Endodermal cell (in vitro differentiated cells): ENCODE measurements around the gene P2RY1. TPM values are rescaled to one million over a fixed set of nuclear protein-coding genes. Genes with fewer than 3 reads are reported as not detected.
"Not testable (repeated sequence)": the region's sequence is repeated elsewhere in the genome, so short reads cannot be mapped to it uniquely, and the experiment has no call there.

Experiments
- DNase-seq: peaks from one replicate; pipeline ENCODE4 v3.0.0-alpha.2; 2017
- H3K27ac ChIP-seq: 2 replicates; pipeline ENCODE4 v1.5.1; 2013; ENCODE audit warnings: mild to moderate bottlenecking, low read depth, low read length, moderate library complexity
- H3K27me3 ChIP-seq: 2 replicates; pipeline ENCODE4 v1.6.1; 2013; ENCODE audit warnings: mild to moderate bottlenecking, low read length, moderate library complexity; ENCODE audit not compliant: insufficient read depth, control insufficient read depth, poor library complexity, severe bottlenecking
- H3K36me3 ChIP-seq: 2 replicates; pipeline ENCODE4 v1.7.0; 2013; ENCODE audit warnings: mild to moderate bottlenecking, low read length, moderate library complexity; ENCODE audit not compliant: control insufficient read depth, insufficient read depth
- H3K4me1 ChIP-seq: one replicate; pipeline ENCODE4 v1.7.0; 2013; ENCODE audit warnings: low read length; ENCODE audit not compliant: control insufficient read depth, insufficient read depth
- H3K4me3 ChIP-seq: 2 replicates; pipeline ENCODE4 v1.5.1; 2013; ENCODE audit warnings: mild to moderate bottlenecking, low read length, moderate library complexity
- H3K9ac ChIP-seq: 2 replicates; pipeline ENCODE4 v1.6.1; 2013; ENCODE audit warnings: mild to moderate bottlenecking, low read length, moderate library complexity; ENCODE audit not compliant: poor library complexity, severe bottlenecking; ENCODE audit errors: extremely low read depth
- H3K9me3 ChIP-seq: 2 replicates; pipeline ENCODE4 v1.6.1; 2013; ENCODE audit warnings: mild to moderate bottlenecking, low read length, moderate library complexity; ENCODE audit not compliant: control insufficient read depth
- H3K27ac Mint-ChIP-seq: 2 replicates; pipeline ENCODE4 v1.8.0; 2020; ENCODE audit warnings: mixed read lengths
- H3K27me3 Mint-ChIP-seq: 2 replicates; pipeline ENCODE4 v1.8.0; 2021; ENCODE audit warnings: mild to moderate bottlenecking, mixed read lengths; ENCODE audit not compliant: insufficient read depth
- H3K36me3 Mint-ChIP-seq: 2 replicates; pipeline ENCODE4 v1.8.0; 2020; ENCODE audit warnings: low read depth, mixed read lengths
- H3K4me1 Mint-ChIP-seq: 2 replicates; pipeline ENCODE4 v1.8.0; 2020; ENCODE audit warnings: mixed read lengths
- H3K4me3 Mint-ChIP-seq: 2 replicates; pipeline ENCODE4 v1.8.0; 2020; ENCODE audit warnings: mild to moderate bottlenecking, moderate library complexity, mixed read lengths
- H3K9me3 Mint-ChIP-seq: 2 replicates; pipeline ENCODE4 v1.8.0; 2020; ENCODE audit warnings: mild to moderate bottlenecking, mixed read lengths
- CTCF ChIP-seq: fragments of 200-600 bp; sonication (generic); conservative IDR thresholded peaks from 2 replicates; pipeline ENCODE4 v1.5.0; 2021; ENCODE audit warnings: antibody characterized with exemption, mild to moderate bottlenecking
- WGBS, 2 experiments: methylation state at CpG; one replicate each; pipeline versions ENCODE4 v1.1.5 to v1.1.7; 2013; ENCODE audit warnings: missing lambda C conversion rate in 2 of 2, mixed read lengths in 1 of 2; ENCODE audit not compliant: insufficient coverage in 1 of 2, insufficient read length in 1 of 2; 5-methylcytosine and 5-hydroxymethylcytosine counted together
- total RNA-seq, 2 donors: library from RNA; stranded (reverse); fragmentation: NEBNext Ultra II Directional in 1 of 2; extraction: Animal tissue kit (Norgen Biotek cat#: 25700) in 1 of 2; gene quantifications; 2 replicates in 1 of 2; 3 replicates in 1 of 2; pipeline ENCODE4 v1.2.1, GENCODE V29; 2021

Gene P2RY1
- total RNA-seq, 2 donors from 2014 or later = 7.6 to 10.4 TPM

- no peaks in the 10 kb centered on the region for H3K9me3 Mint-ChIP-seq
- H3K4me3 Mint-ChIP-seq = no peak overlapping the region
- H3K27me3 ChIP-seq = no peaks in the 10 kb centered on the region
- H3K9ac ChIP-seq = no peak overlapping the region
- no peaks in the 10 kb centered on the region for H3K4me1 ChIP-seq
- no peaks in the 10 kb centered on the region for H3K36me3 Mint-ChIP-seq
- no peaks in the 10 kb centered on the region for H3K9me3 ChIP-seq
- no peaks in the 10 kb centered on the region for H3K36me3 ChIP-seq
- H3K27me3 Mint-ChIP-seq = no peaks in the 10 kb centered on the region
- no peak overlapping the region for H3K27ac Mint-ChIP-seq
- TF ChIP-seq CTCF = no peak
- no peak for DNase-seq
- no peaks in the 10 kb centered on the region for H3K4me1 Mint-ChIP-seq
- no peak overlapping the region for H3K27ac ChIP-seq
- WGBS, 2 experiments = 95% methylated on average over 1 of the region's 1 CpG; no CpG with 5 or more reads in 1 of the 2 experiments
- H3K4me3 ChIP-seq = no peak overlapping the region
Observed at GRCh38 chr3:152860736-152861135, 25.8 kb downstream of the P2RY1 start.

GRCh38 chr3:152865668-152866245 is 30.8 kb downstream of the P2RY1 start:
- no peaks in the 10 kb centered on the region for H3K4me1 ChIP-seq
- no peaks in the 10 kb centered on the region for H3K36me3 ChIP-seq
- H3K4me3 Mint-ChIP-seq = no peak overlapping the region
- H3K27me3 Mint-ChIP-seq = no peaks in the 10 kb centered on the region
- no peak for DNase-seq
- no peaks in the 10 kb centered on the region for H3K9me3 Mint-ChIP-seq
- no peak for TF ChIP-seq CTCF
- no peaks in the 10 kb centered on the region for H3K9me3 ChIP-seq
- no peak overlapping the region for H3K27ac Mint-ChIP-seq
- H3K9ac ChIP-seq = no peak overlapping the region
- no peaks in the 10 kb centered on the region for H3K4me1 Mint-ChIP-seq
- H3K36me3 Mint-ChIP-seq = no peaks in the 10 kb centered on the region
- H3K27ac ChIP-seq = no peak overlapping the region
- H3K27me3 ChIP-seq = no peaks in the 10 kb centered on the region
- H3K4me3 ChIP-seq = no peak overlapping the region

- Mint-ChIP-seq H3K27me3 (no peaks in the 10 kb centered on the region), H3K4me3 (no peak overlapping the region), H3K4me1 (peaks cover 7% of the 10 kb centered on the region), H3K36me3 (no peaks in the 10 kb centered on the region), H3K9me3 (peaks cover 15% of the 10 kb centered on the region), H3K27ac (no peak overlapping the region)
- no peaks in the 10 kb centered on the region for H3K36me3 ChIP-seq
- TF ChIP-seq CTCF = no peak
- H3K4me1 ChIP-seq = no peaks in the 10 kb centered on the region
- H3K4me3 ChIP-seq = no peak overlapping the region
- H3K9ac ChIP-seq = no peak overlapping the region
- no peak for DNase-seq
- no peaks in the 10 kb centered on the region for H3K27me3 ChIP-seq
- H3K9me3 ChIP-seq = peaks cover 13% of the 10 kb centered on the region
- WGBS, 2 experiments = 95 to 97% methylated on average over 5 of the region's 5 CpGs
- no peak overlapping the region for H3K27ac ChIP-seq
Observed at GRCh38 chr3:152870027-152870426, 35.1 kb downstream of the P2RY1 start.

GRCh38 chr3:152873314-152873713 is 38.4 kb downstream of the P2RY1 start:
- H3K36me3 ChIP-seq, H3K27me3 Mint-ChIP-seq, H3K4me3 Mint-ChIP-seq, H3K36me3 Mint-ChIP-seq, H3K27ac ChIP-seq, H3K4me1 ChIP-seq, H3K27me3 ChIP-seq, DNase-seq, H3K27ac Mint-ChIP-seq, H3K9ac ChIP-seq, H3K4me1 Mint-ChIP-seq, H3K4me3 ChIP-seq: not testable (repeated sequence)
- H3K9me3 ChIP-seq = peaks cover 13% of the 10 kb centered on the region
- H3K9me3 Mint-ChIP-seq = peaks cover 17% of the 10 kb centered on the region
